Activated naive CD8-positive, alpha-beta T cell treated with anti-CD3 and anti-CD28 coated beads, Interleukin-2, amount 50 U/mL, for 16 hours (primary cell): ENCODE results near the gene MPDZ.

Experiments used
- DNase-seq: peaks from one replicate; pipeline ENCODE4 v3.0.0-alpha.2; 2020; ENCODE audit warnings: low read depth, low spot score

The MPDZ gene

GRCh38 chr9:13082796-13083195 lies 196.7 kb downstream of the MPDZ start:
- DNase-seq, result no peak

- no peak for DNase-seq
These were observed 201.3 kb downstream of the MPDZ start for GRCh38 chr9:13078164-13078563.

GRCh38 chr9:13076616-13077015 lies 202.9 kb downstream of the MPDZ start:
- DNase-seq, result no peak

GRCh38 chr9:13071921-13072320 lies 207.6 kb downstream of the MPDZ start:
- DNase-seq, result no peak

- no peak for DNase-seq
These were observed 208.6 kb downstream of the MPDZ start for GRCh38 chr9:13070612-13071595.

GRCh38 chr9:13069498-13069897 lies 210.0 kb downstream of the MPDZ start:
- no peak for DNase-seq

- no peak for DNase-seq
These were observed 214.8 kb downstream of the MPDZ start for GRCh38 chr9:13064676-13065075.

GRCh38 chr9:13063880-13064459 lies 215.5 kb downstream of the MPDZ start:
- DNase-seq, result no peak

GRCh38 chr9:13061390-13061789 lies 218.1 kb downstream of the MPDZ start:
- no peak for DNase-seq
